Astrocyte of the spinal cord (primary cell): ENCODE results near the gene PSME3IP1.

Source experiments
- DNase-seq: peaks from one replicate; pipeline ENCODE4 v3.0.0; 2011; ENCODE audit warnings: low read depth, low spot score
- H3K4me3 ChIP-seq: 2 replicates; pipeline ENCODE4 v1.5.1; 2011; ENCODE audit warnings: low read depth, mild to moderate bottlenecking, low read length, moderate library complexity
- CTCF ChIP-seq: IDR thresholded peaks from 2 replicates; pipeline ENCODE4 v1.5.1; 2012; ENCODE audit warnings: low read depth, mild to moderate bottlenecking, low read length, inconsistent platforms
- in situ Hi-C: cut with HindIII; loops from 2 replicates; pipeline ENCODE4 v1.10.0; 2017; ENCODE audit warnings: low sequenced_read_pairs

Gene PSME3IP1

GRCh38 chr16:57184113-57184512 is 1.7 kb downstream of the PSME3IP1 start:
- in situ Hi-C loops = no loop called here
- no peak for DNase-seq
- no peak overlapping the region for H3K4me3 ChIP-seq
- no peak for TF ChIP-seq CTCF

DNA sequence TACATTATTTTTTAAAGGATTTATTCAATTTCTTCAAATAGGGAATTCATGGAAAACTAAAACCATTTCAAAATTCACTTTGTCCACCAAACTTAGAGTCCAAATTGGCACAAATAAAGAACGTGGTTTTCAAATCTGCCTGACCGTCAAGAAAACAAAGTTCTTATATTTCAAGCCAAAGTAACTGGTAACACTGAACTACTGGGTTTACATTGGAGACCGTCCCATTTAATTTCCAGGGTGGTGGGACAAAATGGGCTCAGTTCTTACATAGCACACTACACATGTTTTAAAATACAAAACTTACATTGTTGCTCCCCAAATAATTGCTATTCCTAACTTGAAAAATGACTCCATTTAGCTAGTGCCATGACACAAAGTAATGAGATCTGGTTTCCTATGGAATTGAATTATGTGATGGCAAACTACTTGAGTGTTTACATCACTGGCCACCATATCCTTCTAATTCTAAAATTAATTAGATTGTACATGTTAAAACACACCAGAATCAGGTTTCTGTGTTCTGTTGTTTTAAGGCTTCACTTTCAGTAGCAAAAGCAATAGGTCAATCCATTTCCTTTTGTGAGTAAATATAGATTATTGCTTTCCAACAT is 6.5 kb downstream of the PSME3IP1 start:
- no peak overlapping the region for H3K4me3 ChIP-seq
- DNase-seq = peak; percentile 36
- no peak for TF ChIP-seq CTCF
- in situ Hi-C loops = no loop called here

DNA sequence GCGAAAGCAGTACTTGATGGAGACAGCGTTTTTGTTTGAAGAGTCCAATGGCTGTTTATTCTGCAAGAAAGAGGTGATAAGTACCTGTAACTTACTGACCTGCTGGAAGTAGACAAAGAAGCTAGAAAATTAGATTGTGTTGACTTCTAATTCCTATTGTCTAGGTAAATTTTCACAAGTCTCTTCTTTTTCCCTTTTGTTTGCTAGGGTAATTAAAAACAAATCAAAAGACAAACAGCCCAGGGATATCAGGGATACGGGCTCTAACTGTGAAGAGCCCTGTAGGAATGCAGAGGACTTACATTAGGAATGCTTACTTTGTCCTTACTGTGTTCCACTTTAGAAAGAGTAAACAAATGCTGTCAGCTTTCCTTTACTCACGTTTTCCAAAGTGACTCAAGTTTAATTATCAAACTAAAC is 7.0 kb downstream of the PSME3IP1 start:
- TF ChIP-seq CTCF = no peak
- in situ Hi-C loops = no loop called here
- no peak overlapping the region for H3K4me3 ChIP-seq
- peak; percentile 14 for DNase-seq

GRCh38 chr16:57178196-57178595 is 7.6 kb downstream of the PSME3IP1 start:
- in situ Hi-C loops = no loop called here
- H3K4me3 ChIP-seq = no peak overlapping the region
- TF ChIP-seq CTCF = no peak
- DNase-seq = no peak

DNA sequence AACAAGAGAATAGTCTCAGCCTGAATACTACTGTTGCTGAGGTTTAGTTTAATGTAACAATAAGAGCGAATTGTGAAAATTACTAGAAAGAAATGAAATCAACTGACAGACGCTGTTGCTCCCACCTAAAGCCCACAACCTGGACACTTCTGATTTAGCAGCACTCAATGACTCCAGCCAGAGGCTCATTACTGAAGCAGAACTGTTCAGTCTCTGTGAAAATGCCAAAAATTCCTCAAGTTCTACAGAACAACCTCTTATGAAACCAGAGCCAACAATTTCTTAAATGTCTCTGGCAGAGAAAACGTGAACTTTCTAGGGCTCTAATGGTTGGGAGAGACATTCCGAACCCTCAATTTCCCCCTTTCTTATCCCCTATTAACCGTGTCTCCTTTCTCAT is 9.9 kb downstream of the PSME3IP1 start:
- in situ Hi-C loops = no loop called here
- peak; percentile 33 for DNase-seq
- H3K4me3 ChIP-seq = no peak overlapping the region
- no peak for TF ChIP-seq CTCF

DNA sequence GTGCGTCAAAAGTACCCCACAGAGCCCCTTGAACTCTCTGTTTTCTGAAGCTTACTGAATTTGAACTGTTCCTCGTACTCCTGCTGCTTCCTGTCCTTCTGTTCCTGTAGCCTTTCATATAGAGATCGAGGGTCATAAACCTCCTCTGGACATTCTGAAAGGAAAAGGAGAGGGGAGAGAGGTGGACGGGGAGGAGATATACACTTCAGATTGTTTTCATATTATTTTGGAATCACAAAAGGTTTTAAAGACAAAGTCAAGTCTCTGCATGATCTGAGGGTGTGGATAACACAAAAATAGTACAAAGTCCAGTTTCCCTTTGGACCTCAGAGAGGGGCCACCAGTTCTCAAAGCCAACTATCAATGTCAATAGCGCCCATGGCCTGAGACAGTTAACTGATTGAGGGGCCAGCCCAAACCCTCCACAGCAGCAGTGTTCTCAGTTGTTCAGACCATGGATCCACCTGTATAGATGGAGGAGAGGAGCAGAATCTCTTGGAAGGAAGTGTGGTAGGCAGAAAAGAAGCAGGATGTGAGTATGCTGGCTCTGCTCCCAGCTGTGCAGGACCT is 13.0 kb downstream of the PSME3IP1 start:
- TF ChIP-seq CTCF = no peak
- no peak overlapping the region for H3K4me3 ChIP-seq
- DNase-seq = no peak
- in situ Hi-C loops = no loop called here
